PC-3 (cell line): ENCODE data around the gene PSMD6. TPM values are rescaled to one million over a fixed set of nuclear protein-coding genes. Genes with fewer than 3 reads are reported as not detected.
A peak's percentile ranks its signal among the peaks of the same experiment; 100 is the strongest.

Experiments
- ATAC-seq: fragments of 200-7000 bp; cut with Tn5 transposase; 2 replicates; pipeline ENCODE4 v1.9.1; 2020; ENCODE audit warnings: mild to moderate bottlenecking, moderate library complexity
- BruUV-seq: library from RNA; stranded (reverse); fragments of 400-500 nt; replicated peaks from 2 replicates; lab custom pipeline; 2021; lab: Mats Ljungman, UMichigan
- CTCF ChIA-PET: fragments of 300-600 bp; sonication (Branson Sonifier 250); formaldehyde crosslinking; loops from one replicate; lab custom pipeline; 2022; ENCODE audit warnings: antibody characterized with exemption; lab: Charles Lee
- POLR2A ChIA-PET: fragments of 300-600 bp; sonication (Branson Sonifier 250); formaldehyde crosslinking; loops from one replicate; lab custom pipeline; 2022; ENCODE audit warnings: antibody characterized with exemption; ENCODE audit not compliant: unreplicated experiment; lab: Charles Lee
- DNase-seq: peaks from one replicate; pipeline ENCODE4 v3.0.0-alpha.2; 2015
- H2AFZ ChIP-seq: fragments of 300-600 bp; sonication (generic); 2 replicates; pipeline ENCODE4 v1.6.0; 2016; ENCODE audit warnings: antibody characterized with exemption, low read length
- H3F3A ChIP-seq: fragments of 300-600 bp; sonication (generic); one replicate; pipeline ENCODE4 v1.6.0; 2017; ENCODE audit warnings: antibody characterized with exemption, low read length, control low read depth, mild to moderate bottlenecking; ENCODE audit not compliant: unreplicated experiment
- H3K27ac ChIP-seq: fragments of 300-600 bp; sonication (generic); 2 replicates; pipeline ENCODE4 v1.5.1; 2016; ENCODE audit warnings: mild to moderate bottlenecking, low read length
- H3K27me3 ChIP-seq: fragments of 300-600 bp; sonication (generic); 2 replicates; pipeline ENCODE4 v1.6.1; 2016; ENCODE audit warnings: low read length, mixed read lengths
- H3K36me3 ChIP-seq: fragments of 300-600 bp; sonication (generic); 2 replicates; pipeline ENCODE4 v1.6.1; 2016; ENCODE audit warnings: low read depth, mixed run types, low read length, mixed read lengths
- H3K4me1 ChIP-seq: fragments of 300-600 bp; sonication (generic); 2 replicates; pipeline ENCODE4 v1.5.1; 2016; ENCODE audit warnings: low read length; ENCODE audit not compliant: insufficient read depth
- H3K4me2 ChIP-seq: fragments of 300-600 bp; sonication (generic); 2 replicates; pipeline ENCODE4 v1.6.0; 2016; ENCODE audit warnings: low read length
- H3K4me3 ChIP-seq: fragments of 300-600 bp; sonication (generic); 2 replicates; pipeline ENCODE4 v1.5.1; 2016; ENCODE audit warnings: mild to moderate bottlenecking, low read length, mixed read lengths
- H3K79me2 ChIP-seq: fragments of 300-600 bp; sonication (generic); 2 replicates; pipeline ENCODE4 v1.6.1; 2017; ENCODE audit warnings: low read length, mixed read lengths
- H3K9ac ChIP-seq: fragments of 300-600 bp; sonication (generic); 2 replicates; pipeline ENCODE4 v1.6.0; 2016; ENCODE audit warnings: mild to moderate bottlenecking, low read length
- H3K9me2 ChIP-seq: fragments of 300-600 bp; sonication (generic); replicated peaks from 2 replicates; pipeline ENCODE4 v1.6.1; 2016; ENCODE audit warnings: mixed run types, low read length, mixed read lengths
- H3K9me3 ChIP-seq: fragments of 300-600 bp; sonication (generic); 2 replicates; pipeline ENCODE4 v1.6.1; 2016; ENCODE audit warnings: low read length, mixed read lengths
- H4K20me1 ChIP-seq: fragments of 300-600 bp; sonication (generic); 2 replicates; pipeline ENCODE4 v1.6.1; 2016; ENCODE audit warnings: low read length, mixed read lengths
- CTCF ChIP-seq: fragments of 300-600 bp; sonication (generic); conservative IDR thresholded peaks from 2 replicates; pipeline ENCODE4 v1.5.1; 2017; ENCODE audit warnings: antibody characterized with exemption, low read depth, mild to moderate bottlenecking, low read length
- EZH2 ChIP-seq: fragments of 300-600 bp; sonication (generic); IDR thresholded peaks from one replicate; pipeline ENCODE4 v1.6.1; 2017; ENCODE audit warnings: antibody characterized with exemption, mild to moderate bottlenecking, low read length; ENCODE audit not compliant: unreplicated experiment
- EZH2phosphoT487 ChIP-seq: fragments of 300-600 bp; sonication (generic); IDR thresholded peaks from 2 replicates; pipeline ENCODE4 v1.6.1; 2018; ENCODE audit warnings: mild to moderate bottlenecking, antibody characterized with exemption, low read length, borderline replicate concordance
- intact Hi-C: fragments of 100-400 bp; cut with micrococcal nuclease; formaldehyde crosslinking; loops from 2 replicates; pipeline ENCODE4 v1.9.0; 2023
- total RNA-seq: library from RNA; depleted of rRNA; stranded (reverse); fragments of >200 nt; gene quantifications from 2 replicates; pipeline ENCODE4 v1.2.3, GENCODE V29; 2014

Gene PSMD6
- total RNA-seq, 1 experiment from 2014 or later, result 80.7 TPM

- peak overlapping the region; percentile 78 for H3K9ac ChIP-seq
- no peaks in the 10 kb centered on the region for H3K36me3 ChIP-seq
- H3K4me2 ChIP-seq, result peak overlapping the region; percentile 74
- H3F3A ChIP-seq, result no peaks in the 10 kb centered on the region
- DNase-seq (peak; percentile 26), ATAC-seq (peak; percentile 44)
- no peaks in the 10 kb centered on the region for H3K9me2 ChIP-seq
- intact Hi-C loops, result no loop called here
- H3K9me3 ChIP-seq, result no peaks in the 10 kb centered on the region
- POLR2A ChIA-PET, result no interaction called here
- BruUV-seq, result no TSS peak
- no peaks in the 10 kb centered on the region for H3K79me2 ChIP-seq
- TF ChIP-seq EZH2phosphoT487 (no peak), CTCF (no peak), EZH2 (no peak)
- CTCF ChIA-PET, result no interaction called here
- no peak overlapping the region for H3K4me3 ChIP-seq
- H4K20me1 ChIP-seq, result no peaks in the 10 kb centered on the region
- no peaks in the 10 kb centered on the region for H3K27me3 ChIP-seq
- no peak overlapping the region for H2AFZ ChIP-seq
- H3K27ac ChIP-seq, result peak overlapping the region; percentile 99
- H3K4me1 ChIP-seq, result peaks cover 27% of the 10 kb centered on the region
Observed at GRCh38 chr3:64048631-64049061, 25.4 kb upstream of the PSMD6 start.

GRCh38 chr3:64047787-64048186 is 24.5 kb upstream of the PSMD6 start:
- Histone ChIP-seq H3K9me3 (no peaks in the 10 kb centered on the region), H3K79me2 (no peaks in the 10 kb centered on the region), H3K9ac (peak overlapping the region; percentile 78), H3K27ac (peak overlapping the region; percentile 99), H3K4me2 (no peak overlapping the region), H3K4me3 (no peak overlapping the region), H3K36me3 (no peaks in the 10 kb centered on the region), H2AFZ (no peak overlapping the region), H3K27me3 (no peaks in the 10 kb centered on the region), H3F3A (no peaks in the 10 kb centered on the region), H3K4me1 (peaks cover 28% of the 10 kb centered on the region), H4K20me1 (no peaks in the 10 kb centered on the region), H3K9me2 (no peaks in the 10 kb centered on the region)
- TF ChIP-seq CTCF (no peak), EZH2phosphoT487 (no peak), EZH2 (no peak)
- BruUV-seq, result no TSS peak
- intact Hi-C loops, result no loop called here
- ATAC-seq, result no peak
- no peak for DNase-seq
- ChIA-PET CTCF (no interaction called here), POLR2A (no interaction called here)

GRCh38 chr3:64046996-64047594 is 23.8 kb upstream of the PSMD6 start:
- Histone ChIP-seq H3K4me3 (no peak overlapping the region), H3K79me2 (no peaks in the 10 kb centered on the region), H3K4me2 (no peak overlapping the region), H3K9ac (no peak overlapping the region), H3K9me2 (no peaks in the 10 kb centered on the region), H3K4me1 (peaks cover 28% of the 10 kb centered on the region), H3F3A (no peaks in the 10 kb centered on the region), H4K20me1 (no peaks in the 10 kb centered on the region), H3K27me3 (no peaks in the 10 kb centered on the region), H3K9me3 (no peaks in the 10 kb centered on the region), H3K36me3 (no peaks in the 10 kb centered on the region), H3K27ac (no peak overlapping the region), H2AFZ (no peak overlapping the region)
- ChIA-PET POLR2A (no interaction called here), CTCF (no interaction called here)
- no TSS peak for BruUV-seq
- no peak for DNase-seq
- intact Hi-C loops, result no loop called here
- TF ChIP-seq EZH2phosphoT487, result no peak
- TF ChIP-seq EZH2, result no peak
- TF ChIP-seq CTCF, result no peak
- ATAC-seq, result no peak
